HG02852 (cell line): ENCODE data around the gene CHRNB4.

Source experiments
- ATAC-seq: cut with Tn5 transposase; IDR thresholded peaks from one replicate; pipeline ENCODE4 v1.9.1; 2021; ENCODE audit warnings: mild to moderate bottlenecking, moderate library complexity; ENCODE audit not compliant: unreplicated experiment

The CHRNB4 gene

GRCh38 chr15:78635346-78635745 is 5.7 kb downstream of the CHRNB4 start:
- ATAC-seq, result no peak

GRCh38 chr15:78634210-78635145 is 6.5 kb downstream of the CHRNB4 start:
- ATAC-seq, result no peak

- ATAC-seq, result no peak
These were observed 7.7 kb downstream of the CHRNB4 start for GRCh38 chr15:78633348-78633747.

- ATAC-seq, result no peak
These were observed 9.9 kb downstream of the CHRNB4 start for GRCh38 chr15:78630886-78631633.

- ATAC-seq, result no peak
These were observed 11.3 kb downstream of the CHRNB4 start for GRCh38 chr15:78629716-78630065.

DNA sequence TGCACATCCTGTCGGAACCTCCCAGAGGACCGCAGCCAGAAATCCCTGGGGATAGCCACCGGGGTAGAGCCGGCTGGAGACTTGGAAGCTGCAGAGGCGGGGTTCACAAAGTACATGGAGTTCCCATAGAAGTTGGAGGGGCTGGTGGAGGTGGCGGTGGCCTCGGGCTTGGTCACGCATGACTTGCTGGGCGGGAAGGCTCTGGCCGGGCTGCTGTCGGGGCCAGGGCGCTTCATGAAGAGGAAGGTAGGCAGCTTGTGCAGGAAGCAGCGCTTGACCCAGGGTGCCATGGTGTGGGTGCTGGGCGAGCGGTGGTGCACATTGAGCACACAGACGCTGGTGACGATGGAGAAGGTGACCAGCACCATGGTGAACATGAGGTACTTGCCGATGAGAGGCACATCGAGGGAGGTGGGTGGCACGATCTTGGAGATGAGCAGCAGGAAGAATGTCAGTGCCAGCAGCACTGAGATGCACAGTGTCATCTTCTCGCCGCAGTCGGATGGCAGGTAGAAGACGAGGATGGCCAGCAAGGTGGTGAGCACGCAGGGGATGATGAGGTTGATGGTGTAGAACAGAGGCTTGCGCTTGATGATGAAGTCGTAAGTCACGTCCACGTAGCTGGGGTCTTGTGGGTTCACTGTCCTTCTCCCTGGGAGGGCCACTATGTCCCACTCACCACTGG is 11.8 kb downstream of the CHRNB4 start:
- ATAC-seq, result no peak

DNA sequence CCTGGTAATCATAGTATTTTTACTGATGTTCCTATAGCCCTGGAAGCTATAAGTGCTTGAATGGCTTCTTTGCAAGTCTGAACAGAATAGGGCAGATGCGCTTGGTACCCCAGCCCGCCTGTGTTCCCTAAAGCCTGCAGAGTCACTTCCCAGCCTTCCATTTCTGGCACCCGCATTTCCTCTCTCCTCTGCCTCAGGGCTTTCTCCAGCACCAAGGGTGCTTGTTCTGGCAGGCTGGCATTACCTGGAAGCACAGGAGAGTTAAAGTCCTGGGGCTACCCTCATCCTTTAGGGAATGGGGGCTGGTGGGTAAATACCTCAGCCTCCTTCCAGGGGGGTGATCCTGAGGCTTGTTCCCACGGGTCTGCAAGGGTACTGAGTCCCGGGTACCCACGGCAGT is 12.8 kb downstream of the CHRNB4 start:
- no peak for ATAC-seq

DNA sequence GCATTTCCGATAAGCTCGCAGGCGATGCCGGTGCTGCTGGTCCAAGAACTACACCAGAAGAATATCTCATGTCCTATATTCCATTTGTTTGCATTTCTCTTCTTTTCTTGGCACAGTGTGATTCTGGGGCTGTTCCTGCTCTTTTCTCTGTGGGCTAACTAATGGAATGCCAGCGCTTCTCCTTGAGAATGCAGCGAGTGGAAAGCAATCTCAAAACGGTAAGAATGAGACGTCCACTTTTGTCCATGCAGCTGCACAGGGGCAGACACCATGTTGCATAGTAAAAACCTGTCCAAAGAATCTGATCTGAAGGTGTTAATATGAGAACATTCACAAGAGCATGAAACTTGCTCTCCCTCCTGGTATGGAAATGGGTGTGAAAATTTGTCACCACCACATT is 13.7 kb downstream of the CHRNB4 start:
- ATAC-seq, result no peak

GRCh38 chr15:78626381-78626995 is 14.5 kb downstream of the CHRNB4 start:
- no peak for ATAC-seq

GRCh38 chr15:78625606-78626280 is 15.3 kb downstream of the CHRNB4 start:
- no peak for ATAC-seq

DNA sequence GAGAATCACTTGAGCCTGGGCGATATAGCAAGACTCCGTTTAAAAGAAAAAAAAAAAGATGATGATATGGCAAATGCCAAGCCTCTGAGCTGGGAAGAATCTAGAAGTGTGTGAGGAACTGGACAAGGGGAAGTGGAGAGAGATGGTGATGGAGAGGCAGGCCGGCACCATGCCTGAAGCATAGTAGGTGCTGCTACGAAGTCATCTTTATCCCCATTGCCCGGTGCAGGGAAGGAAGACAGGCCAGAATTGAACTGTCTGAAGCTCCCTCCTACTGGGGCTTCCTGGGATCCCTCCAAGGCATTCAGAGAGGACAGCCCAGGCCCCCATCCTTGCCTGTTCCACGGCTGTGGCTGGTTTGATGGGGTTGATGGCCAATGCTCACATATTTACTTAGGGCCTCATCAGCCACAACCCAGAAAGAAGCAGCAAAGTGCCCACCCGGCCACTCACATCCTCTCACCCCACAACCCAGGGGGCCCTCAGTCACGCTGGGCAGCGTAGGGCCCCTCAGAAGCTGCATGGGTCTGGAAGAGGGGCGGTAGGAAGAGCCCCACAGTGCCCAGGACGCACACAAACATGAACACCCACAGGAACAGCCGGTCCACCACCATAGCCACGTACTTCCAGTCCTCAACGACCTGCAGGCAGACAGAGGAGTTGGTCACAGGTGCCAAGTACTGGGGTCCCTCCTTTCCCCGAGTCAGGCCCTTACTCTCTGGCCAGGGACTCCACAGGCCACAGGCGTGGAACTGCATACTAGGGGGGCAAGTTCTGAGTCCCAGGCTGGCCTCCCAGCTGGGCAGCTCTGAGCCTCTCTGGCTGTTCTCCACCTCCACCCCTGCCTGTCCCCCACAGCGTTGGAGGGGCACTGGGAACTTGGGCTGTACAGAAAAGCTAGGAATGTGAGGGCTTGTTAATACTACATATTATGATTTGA is 16.1 kb downstream of the CHRNB4 start:
- ATAC-seq, result no peak

DNA sequence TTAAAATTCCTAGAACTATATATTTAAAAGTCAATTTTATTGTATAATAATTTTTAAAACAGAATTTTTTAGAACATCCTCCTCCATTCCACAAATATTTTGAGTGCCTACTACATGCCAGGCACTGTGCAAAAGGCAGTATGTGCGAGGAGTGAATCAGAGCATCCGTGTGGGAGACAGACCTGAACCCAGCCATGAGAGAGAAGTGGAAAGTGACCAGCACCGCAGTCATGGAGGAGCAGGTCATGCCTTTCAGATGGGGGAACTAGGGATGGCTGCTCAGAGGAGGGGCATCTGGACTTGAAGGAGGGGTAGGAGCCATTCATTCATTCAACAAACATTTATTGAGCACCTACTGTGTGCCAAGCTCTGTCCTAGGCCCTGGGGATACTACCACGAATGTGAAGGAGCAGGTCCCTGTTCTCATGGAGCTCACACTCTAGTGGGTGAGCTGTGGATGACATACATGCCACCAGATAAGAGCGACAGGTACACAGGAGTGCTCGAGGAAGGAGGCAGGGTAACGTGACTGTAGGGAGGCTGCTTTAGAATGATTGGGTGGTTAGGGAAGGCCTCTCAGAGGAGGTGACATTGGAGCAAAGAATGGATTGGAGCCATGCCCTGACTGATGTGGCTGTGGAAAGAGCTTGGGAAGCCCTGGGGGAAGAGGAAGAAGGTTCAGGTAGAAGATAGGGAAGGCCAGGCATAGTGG is 17.1 kb downstream of the CHRNB4 start:
- no peak for ATAC-seq

DNA sequence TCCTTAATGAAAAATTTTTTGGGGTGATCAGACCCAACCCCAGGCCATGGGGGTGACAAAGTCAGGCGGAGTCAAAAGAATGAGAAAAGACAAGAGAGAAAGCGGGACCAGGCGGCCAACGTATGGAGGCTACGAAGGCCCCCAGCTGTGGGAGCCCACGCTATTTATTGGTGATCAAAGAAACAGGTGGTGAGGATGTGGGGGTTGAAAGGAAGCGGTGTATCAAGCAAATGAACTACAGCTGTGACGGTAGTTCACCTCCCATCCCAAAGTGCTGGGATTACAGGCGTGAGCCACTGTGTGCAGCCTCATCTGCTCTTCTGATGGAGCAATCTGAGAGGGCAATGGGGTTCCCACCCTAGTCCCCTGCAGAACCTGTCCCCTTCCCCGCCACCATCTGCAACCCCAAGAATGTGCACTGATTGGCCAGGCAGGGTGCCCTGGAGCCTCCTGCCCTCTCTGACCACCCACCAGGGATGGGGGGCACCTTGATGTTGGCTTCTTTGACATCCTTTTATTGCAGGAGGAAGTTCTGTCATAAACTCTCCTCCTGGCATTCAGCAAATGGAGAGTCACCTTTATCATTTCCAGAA is 19.1 kb downstream of the CHRNB4 start:
- ATAC-seq, result no peak

DNA sequence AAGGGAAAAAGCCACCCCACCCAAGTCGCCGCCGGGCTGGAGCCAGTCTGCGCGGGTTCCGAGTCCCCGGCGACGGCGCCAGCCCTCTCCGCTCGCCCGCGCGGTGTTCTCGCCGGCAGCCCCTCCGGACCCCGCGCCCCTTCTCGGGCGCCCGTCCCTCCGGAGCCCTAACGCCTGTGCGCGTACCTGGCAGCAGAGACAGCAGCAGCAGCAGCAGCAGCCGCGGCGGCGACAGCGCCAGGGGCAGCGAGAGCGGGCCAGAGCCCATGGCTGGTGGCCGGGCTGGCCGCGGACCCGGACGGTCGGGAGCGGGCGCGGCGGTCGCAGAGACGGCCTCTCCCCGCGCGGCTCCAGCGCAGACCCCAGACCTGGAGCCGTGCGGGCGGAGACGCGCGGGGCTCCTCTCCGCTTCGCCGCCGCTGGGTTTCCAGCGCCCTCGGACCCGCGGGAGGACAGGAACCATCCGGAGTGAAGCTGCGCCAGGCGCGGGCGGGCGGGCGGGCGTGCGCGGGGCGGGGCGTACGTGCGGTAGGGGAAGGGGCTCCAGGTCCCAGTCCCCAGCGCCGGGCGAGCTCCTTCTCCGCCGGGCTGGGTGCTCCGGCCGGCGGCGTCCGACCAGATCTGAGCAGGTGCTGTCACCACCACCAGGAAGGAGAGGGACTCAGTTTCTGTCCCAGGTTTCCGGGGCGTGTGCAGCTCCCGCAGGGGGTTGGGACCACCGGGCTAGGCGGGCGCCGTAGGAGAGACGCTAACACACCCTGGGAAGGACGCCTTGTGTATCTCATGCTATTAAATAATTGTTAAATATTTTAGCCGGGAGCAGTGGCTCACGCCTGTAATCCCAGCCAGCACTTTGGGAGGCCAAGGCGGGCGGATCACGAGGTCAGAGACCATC is 20.2 kb downstream of the CHRNB4 start, which contains the start of gene CHRNA3:
Gene CHRNA3, minus strand, starts transcription at position 470 of the 895 bp plus-strand sequence. Its CDS starts 202 bp downstream, at position 268.
- ATAC-seq, result no peak

- no peak for ATAC-seq
These were observed 20.9 kb downstream of the CHRNB4 start for GRCh38 chr15:78620021-78620526.

GRCh38 chr15:78619022-78619950 is 21.7 kb downstream of the CHRNB4 start:
- no peak for ATAC-seq
